ENCODE results near the gene SPOCK1.

SPOCK1 gene

GRCh38 chr5:137176126-137176525, 323.0 kb downstream of the SPOCK1 start:
- no peak overlapping the region for H3K4me3 ChIP-seq (ENCODE audit: low read depth, low read length)
- TF ChIP-seq, protein P1, sequence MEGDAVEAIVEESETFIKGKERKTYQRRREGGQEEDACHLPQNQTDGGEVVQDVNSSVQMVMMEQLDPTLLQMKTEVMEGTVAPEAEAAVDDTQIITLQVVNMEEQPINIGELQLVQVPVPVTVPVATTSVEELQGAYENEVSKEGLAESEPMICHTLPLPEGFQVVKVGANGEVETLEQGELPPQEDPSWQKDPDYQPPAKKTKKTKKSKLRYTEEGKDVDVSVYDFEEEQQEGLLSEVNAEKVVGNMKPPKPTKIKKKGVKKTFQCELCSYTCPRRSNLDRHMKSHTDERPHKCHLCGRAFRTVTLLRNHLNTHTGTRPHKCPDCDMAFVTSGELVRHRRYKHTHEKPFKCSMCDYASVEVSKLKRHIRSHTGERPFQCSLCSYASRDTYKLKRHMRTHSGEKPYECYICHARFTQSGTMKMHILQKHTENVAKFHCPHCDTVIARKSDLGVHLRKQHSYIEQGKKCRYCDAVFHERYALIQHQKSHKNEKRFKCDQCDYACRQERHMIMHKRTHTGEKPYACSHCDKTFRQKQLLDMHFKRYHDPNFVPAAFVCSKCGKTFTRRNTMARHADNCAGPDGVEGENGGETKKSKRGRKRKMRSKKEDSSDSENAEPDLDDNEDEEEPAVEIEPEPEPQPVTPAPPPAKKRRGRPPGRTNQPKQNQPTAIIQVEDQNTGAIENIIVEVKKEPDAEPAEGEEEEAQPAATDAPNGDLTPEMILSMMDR (IDR thresholded peaks at IDR 0.05; ENCODE audit: borderline replicate concordance, insufficient read depth, low read depth, low read length) = no peak

GRCh38 chr5:137174196-137174595, 324.9 kb downstream of the SPOCK1 start:
- TF ChIP-seq, protein P1 (IDR thresholded peaks at IDR 0.05; ENCODE audit: borderline replicate concordance, insufficient read depth, low read depth, low read length) = no peak
- no peak overlapping the region for H3K4me3 ChIP-seq (ENCODE audit: low read depth, low read length)

- TF ChIP-seq, protein P1 (IDR thresholded peaks at IDR 0.05; ENCODE audit: borderline replicate concordance, insufficient read depth, low read depth, low read length) = no peak
- no peak overlapping the region for H3K4me3 ChIP-seq (ENCODE audit: low read depth, low read length)
Measured at GRCh38 chr5:137172258-137172657, 326.9 kb downstream of the SPOCK1 start.

GRCh38 chr5:137167187-137167586, 331.9 kb downstream of the SPOCK1 start:
- H3K4me3 ChIP-seq (ENCODE audit: low read depth, low read length) = no peak overlapping the region
- TF ChIP-seq, protein P1 (IDR thresholded peaks at IDR 0.05; ENCODE audit: borderline replicate concordance, insufficient read depth, low read depth, low read length) = no peak

DNA sequence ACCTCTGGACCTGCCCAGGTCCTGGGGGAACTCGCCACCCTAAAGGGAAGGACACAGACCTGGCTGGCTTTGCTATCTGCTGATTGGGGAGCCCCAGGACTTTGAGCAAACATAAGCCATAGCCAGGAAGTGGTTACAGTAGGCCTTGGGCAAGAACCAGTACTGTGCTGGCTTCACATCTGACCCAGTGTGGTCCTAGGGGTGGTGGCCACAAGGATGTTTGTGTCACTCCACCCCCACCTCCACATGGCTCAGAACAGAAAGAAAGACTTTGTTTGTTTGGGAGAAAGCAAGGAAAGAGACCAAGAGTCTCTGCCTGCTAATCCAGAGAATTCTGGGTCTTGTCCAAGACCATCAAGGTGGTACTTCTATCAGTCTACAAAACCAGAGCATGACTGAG, 334.2 kb downstream of the SPOCK1 start:
- no peak overlapping the region for H3K4me3 ChIP-seq (ENCODE audit: low read depth, low read length)
- TF ChIP-seq, protein P1 (IDR thresholded peaks at IDR 0.05; ENCODE audit: borderline replicate concordance, insufficient read depth, low read depth, low read length) = no peak

DNA sequence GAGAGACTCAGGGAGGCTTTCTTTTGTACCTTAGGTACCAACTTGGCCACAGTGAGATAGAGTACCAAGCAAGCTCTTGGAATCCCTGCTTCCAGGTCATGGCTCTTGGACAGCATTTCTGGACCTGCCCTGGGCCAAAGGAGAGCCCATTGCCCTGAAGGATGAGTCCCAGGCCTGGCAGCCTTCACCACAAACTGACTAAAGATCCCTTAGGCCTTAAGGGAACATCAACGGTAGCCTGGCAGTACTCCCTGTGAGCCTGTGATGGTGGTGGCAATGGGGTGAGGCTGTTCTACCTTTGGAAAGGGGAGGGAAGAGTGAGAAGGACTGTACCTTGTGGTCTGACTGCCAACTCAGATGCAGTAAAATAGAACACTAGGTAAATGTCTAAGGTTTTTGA, 334.6 kb downstream of the SPOCK1 start:
- H3K4me3 ChIP-seq (ENCODE audit: low read depth, low read length) = no peak overlapping the region
- TF ChIP-seq, protein P1 (IDR thresholded peaks at IDR 0.05; ENCODE audit: borderline replicate concordance, insufficient read depth, low read depth, low read length) = no peak

DNA sequence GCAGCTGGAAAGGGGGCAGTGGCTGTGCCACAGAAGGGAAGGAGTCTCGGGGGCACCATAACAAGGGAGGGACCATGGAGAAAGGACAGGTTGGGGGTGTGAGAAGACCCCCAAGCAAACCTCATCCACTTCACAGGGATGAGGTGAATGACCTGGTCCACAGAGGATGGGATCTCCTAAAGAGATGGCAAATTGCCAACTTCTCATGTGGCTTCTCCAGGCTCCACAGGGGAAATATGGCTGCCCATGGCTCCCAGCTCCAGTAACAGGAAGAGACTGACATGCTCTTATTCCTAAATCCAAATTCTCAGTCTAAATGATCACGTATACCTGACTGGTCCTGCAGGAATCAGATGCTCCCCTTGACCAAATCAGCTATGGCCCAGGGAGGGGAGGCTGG, 340.4 kb downstream of the SPOCK1 start:
- no peak overlapping the region for H3K4me3 ChIP-seq (ENCODE audit: low read depth, low read length)
- TF ChIP-seq, protein P1 (IDR thresholded peaks at IDR 0.05; ENCODE audit: borderline replicate concordance, insufficient read depth, low read depth, low read length) = no peak

All from GM12875 (cell line).